Amniotic stem cell (primary cell): Measurements from ENCODE around the gene CXCR4.
"Not testable (repeated sequence)": the region's sequence is repeated elsewhere in the genome, so short reads cannot be mapped to it uniquely, and the experiment has no call there.

Experiments used
- DNase-seq: peaks from one replicate; lab custom pipeline; 2025; lab: John Stamatoyannopoulos, UW

The CXCR4 gene

DNA sequence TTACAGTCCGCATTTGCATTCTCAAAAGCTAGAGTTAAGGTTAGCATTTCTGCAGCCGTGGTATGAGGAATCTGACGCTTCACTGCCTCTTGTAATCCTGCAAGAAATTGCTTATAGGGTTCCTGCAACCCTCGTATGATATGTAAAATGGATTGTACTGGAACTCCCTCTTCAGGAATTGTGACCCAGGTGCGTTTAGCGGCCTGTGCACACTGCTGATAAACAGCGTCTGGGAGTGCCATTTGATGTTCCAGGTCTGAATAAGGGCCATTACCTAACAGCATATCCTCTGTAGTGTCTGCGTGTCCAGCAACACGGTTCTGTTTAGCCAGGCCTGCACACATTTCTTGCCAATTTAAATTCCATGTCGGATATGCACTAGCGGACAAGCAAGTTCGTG, 42.5 kb downstream of the CXCR4 start:
- no peak for DNase-seq

DNA sequence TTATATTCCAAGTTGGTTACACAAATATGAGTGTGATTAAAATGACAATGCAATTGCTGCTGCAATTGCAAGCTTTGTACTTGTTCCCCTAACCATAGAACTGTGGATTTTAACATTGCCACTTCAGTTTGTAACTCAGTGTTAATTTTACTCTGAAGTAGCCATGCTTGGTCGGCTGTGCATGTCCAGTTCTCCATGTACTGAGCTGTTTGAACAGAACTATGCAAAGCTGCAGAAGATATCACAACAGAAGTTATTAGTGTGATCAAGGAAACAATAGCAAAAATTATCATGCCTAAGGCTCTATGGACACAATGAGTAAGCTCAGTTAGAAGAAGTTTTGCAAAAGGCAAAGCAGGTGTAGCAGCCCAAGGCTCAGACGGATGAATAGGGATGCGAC, 45.3 kb downstream of the CXCR4 start:
- no peak for DNase-seq

DNA sequence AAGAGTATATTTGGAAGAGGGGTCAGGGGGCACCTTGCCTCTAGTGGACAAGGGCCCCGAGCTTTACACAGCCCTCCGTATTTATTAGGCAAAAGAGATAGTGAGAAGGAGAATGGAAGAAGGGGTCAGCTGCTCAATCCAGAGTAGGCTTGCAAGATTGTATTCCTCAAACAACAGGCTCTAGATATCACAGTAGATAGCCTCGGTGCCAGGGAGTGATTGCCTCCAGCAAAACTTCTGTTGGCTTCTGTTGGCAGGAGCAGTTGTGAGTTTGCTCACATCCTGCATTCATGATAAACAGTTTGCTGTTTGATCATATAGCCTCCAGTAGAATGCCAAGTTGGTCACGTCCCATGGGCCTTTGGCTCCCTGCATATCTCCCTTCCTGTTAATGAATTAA, 46.1 kb downstream of the CXCR4 start:
- not testable (repeated sequence) for DNase-seq

DNA sequence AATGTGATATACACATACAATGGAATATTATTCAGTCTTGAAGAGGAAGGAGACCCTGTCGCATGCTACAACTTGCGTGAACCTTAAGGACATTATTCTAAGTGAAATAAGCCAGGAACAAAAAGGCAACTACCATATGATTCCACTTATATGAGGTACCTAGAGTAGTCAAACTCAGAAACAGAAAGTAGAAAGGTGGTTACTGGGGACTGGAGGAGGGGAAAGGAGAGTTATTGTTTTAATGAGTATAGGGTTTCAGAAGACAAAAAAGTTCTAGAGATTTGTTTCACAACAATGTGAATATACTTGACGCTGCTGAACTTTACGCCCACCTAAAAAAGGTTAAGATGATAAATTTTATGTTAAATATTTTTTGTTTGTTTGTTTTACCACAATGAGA, 47.0 kb downstream of the CXCR4 start:
- DNase-seq = no peak

GRCh38 chr2:136069773-136070172, 48.2 kb downstream of the CXCR4 start:
- DNase-seq = no peak

- no peak for DNase-seq
Measured at GRCh38 chr2:136068581-136069227, 49.2 kb downstream of the CXCR4 start.

DNA sequence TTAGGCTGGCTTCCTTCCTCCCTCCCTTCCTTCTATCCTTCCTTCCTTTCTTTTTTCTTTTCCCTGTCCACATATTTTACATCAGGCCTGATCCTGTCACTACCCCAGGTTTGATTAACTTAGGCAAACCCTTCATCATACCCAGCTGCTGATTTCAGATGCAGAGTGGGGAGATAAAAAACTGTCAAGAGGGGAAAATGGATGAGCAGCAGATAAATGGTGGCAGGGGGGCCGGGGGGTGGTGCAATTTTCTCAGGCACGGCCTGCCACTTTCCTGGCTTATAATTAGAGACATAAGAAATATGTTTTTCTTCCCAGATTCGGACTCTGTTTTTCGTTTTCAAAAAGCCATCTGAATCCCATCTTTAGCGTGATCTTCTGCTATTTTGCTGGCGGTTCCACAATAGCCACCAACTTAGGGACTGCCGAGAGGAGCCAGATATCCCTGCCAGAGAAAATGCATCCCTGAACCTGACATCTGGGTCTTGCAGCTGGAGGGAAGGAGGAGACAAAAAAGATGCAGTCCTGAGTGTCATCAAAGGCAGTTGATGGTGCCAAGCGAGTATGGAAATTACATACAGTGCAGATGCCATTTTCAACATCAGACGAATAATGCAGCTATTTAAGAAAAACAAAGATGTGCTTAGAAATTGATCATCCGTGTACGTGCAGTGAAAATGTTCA, 49.9 kb downstream of the CXCR4 start:
- DNase-seq = no peak

DNA sequence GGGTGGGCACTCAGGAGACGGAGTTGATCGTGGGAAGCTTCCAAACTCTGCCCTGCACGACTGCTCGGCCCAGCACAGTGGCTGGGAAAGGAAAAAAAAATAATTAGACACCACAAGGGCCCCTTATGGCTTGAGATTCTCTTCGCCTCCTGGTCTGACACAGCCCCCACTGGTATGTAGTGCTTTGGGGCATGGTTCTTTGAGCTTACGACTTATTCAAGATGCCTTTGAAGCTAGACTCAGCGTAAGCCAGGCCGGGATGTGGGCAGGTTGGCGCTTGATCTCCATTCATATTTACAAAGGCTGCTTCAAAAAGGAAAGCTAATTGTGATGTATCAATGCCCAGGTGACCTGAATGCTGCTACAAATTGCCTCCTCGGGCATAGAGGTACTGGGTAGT, 50.5 kb downstream of the CXCR4 start:
- no peak for DNase-seq

GRCh38 chr2:136065907-136066306, 52.0 kb downstream of the CXCR4 start:
- DNase-seq = no peak

GRCh38 chr2:136065384-136065783, 52.6 kb downstream of the CXCR4 start:
- no peak for DNase-seq
